PC-9 (cell line): ENCODE results near the gene IQCH.

Source experiments
- CTCF ChIP-seq: fragments of 200-600 bp; sonication (generic); conservative IDR thresholded peaks from 2 replicates; pipeline ENCODE4 v1.6.1; 2017; ENCODE audit warnings: mixed run types, antibody characterized with exemption, mild to moderate bottlenecking, moderate library complexity
- EZH2 ChIP-seq: fragments of 200-600 bp; sonication (generic); IDR thresholded peaks from 2 replicates; pipeline ENCODE4 v1.8.0; 2017; ENCODE audit warnings: antibody characterized with exemption, low read depth

DNA sequence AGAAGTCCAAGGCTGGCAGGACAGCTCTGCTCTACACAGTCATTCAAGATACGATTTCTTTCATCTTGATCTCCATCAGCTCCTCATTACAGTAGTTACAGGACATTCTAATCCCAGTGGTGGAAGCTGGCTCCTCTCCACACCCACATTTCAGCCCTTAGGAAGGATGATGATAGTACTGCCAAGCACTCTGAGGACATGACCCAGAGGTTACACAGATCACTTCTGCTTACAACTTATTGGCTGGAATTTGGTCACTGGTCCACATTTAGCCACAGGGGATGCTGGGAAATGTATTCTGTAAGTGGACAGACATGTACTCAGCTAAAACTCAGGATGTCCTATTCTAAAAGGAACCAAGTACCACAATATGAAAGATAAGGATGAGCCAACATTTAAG lies 77.1 kb downstream of the IQCH start:
- TF ChIP-seq CTCF (no peak), EZH2 (no peak)
